NCI-H1048 (cell line): ENCODE data around the gene TLR2.
"Not testable (repeated sequence)": the region's sequence is repeated elsewhere in the genome, so short reads cannot be mapped to it uniquely, and the experiment has no call there.

Source experiments
- DNase-seq: peaks from one replicate; lab custom pipeline; 2025; lab: John Stamatoyannopoulos, UW

TLR2 gene

DNA sequence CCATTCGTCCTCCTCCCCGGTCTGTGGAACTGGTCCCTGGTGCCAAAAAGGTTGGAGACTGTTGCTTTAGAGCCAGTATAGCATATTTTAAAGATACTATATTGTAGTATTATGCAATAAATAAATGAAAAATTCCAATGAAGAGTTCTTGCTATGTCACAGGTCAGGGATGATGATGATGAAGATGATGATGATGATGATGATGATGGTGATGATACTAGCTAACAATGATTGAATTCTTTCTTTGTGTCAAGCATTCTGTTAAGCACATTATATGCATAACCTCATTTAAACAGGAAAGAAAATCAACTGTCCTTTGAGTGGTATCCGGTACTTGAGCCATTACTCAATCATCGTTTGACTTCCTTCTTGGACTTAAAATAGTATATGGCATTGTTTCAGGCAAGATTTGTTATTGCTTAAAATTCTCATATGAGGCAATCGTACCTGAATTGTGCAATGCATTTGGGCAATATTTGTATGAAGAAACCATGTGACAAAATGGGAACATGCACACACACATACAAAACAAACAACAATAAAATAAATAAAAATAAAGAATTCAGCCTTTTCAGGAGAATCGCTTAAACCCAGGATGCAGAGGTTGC is 22.8 kb upstream of the TLR2 start:
- DNase-seq: no peak

DNA sequence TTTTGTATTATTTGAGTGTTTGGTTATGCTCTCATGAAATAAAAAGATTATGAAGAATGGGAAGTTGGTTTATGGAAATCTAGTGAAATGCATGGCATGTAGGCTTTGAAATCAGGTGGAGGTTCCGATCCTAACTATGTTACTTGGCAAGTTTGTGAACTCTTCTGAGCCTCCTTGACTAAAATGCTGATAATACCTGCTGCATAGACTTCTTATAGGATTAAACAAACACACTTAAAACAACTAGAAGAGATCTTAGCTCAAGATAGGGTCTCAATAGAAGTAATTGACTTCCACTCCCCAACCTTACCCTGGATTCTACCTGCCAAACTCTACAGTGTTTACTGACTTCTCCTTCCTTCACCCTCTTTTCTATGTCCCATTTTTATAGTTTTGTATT is 22.2 kb upstream of the TLR2 start:
- DNase-seq: no peak

DNA sequence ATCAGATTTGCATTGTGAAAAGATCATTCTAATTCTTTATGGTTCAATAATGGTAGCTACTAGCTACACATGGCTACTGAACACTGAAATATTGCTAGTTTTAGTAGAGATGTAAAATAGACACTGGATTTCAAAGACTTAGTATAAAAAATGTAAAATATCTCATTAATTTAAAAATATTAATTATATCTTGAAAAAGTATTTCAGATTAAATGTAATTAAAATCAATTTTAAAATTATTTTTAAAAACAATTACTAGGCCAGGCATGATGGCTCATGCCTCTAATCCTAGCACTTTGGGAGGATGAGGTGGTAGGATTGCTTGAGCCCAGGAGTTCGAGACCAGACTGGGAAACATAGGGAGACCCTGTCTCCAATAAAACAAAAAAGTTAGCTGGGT is 20.4 kb upstream of the TLR2 start:
- no peak for DNase-seq

DNA sequence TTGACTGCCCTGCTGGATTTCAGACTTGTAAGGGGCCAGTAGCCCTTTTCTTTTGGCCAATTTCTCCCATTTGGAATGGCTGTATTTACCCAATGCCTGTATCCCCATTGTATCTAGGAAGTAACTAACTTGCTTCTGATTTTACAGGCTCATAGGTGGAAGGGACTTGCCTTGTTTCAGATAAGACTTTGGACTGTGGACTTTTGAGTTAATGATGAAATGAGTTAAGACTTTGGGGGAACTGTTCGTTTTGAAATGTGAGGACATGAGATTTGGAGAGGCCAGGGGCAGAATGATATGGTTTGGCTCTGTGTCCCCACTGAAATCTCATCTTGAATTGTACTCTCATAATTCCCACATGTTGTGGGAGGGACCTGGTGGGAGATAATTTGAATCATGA is 17.6 kb upstream of the TLR2 start:
- not testable (repeated sequence) for DNase-seq

DNA sequence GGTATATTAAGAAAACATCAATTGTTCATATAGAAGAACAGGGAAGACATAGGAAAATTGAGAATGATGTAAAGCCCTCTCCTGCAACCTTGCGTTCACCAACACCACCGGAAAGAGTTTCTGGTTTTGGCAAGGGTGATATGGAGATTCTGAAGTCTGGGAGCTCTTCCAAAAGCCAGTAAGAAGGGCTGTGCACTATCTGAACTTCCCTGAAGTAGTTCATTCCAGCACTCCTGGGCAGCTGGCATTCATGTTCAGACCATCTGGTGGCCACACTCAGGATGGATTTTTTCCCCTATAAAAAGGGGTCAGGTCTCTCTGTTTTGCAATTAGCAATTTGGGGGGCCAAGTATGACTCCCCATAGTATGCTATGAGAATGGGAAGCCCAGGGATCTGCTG is 15.4 kb upstream of the TLR2 start:
- DNase-seq: no peak

DNA sequence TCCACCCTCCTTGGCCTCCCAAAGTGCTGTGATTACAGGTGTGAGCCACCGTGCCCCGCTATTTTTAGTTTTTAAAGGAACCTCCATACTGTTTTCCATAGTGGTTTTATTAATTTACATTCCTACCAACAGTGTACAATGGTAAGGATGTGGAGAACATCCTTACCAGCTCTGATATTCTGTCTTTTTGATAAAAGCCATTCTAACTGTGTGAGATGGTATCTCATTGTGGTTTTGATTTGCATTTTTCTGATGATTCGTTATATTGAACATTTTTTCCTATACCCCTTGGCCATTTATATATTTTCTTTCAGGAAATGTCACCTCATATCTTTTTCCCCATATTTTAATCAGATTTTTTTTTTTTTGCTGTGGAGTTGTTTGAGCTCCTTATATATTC is 14.2 kb upstream of the TLR2 start:
- no peak for DNase-seq

DNA sequence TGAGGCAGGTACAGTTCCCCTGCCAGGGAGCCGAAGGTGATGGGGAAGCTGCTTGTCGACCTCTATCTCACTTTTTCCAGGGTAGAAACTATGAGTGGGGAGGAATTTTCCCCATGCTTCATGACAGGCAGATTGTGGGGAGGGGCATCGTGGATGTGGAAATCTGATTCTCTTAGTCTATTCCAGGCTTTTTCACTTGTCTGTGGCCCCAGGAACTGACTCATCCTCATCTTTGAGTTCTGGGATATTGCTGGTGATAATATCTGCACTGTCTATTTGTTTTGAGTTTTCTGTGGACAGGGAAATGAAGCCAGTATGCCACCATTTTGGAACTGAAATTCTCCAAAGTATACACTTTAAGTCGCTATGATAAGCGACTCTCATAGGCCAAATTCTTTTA is 7.6 kb upstream of the TLR2 start:
- no peak for DNase-seq

DNA sequence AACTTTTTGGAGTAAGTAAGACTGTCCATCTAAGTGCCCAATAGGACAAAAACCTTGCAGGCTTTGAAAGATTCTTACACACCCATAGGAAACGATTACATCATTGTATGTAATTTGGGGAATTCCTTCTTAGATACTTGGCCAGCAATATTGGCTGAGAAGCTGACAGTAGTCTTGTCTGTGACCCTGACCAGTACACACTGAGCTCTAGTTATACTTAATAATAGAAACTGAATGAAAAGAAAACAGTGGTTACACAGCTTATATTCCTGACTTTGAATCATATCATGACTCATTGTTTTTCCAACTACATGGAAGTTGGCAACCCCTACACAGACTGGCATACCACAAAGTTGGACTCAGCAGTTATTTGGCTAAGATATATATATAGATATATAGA is 7.1 kb upstream of the TLR2 start:
- DNase-seq: no peak

DNA sequence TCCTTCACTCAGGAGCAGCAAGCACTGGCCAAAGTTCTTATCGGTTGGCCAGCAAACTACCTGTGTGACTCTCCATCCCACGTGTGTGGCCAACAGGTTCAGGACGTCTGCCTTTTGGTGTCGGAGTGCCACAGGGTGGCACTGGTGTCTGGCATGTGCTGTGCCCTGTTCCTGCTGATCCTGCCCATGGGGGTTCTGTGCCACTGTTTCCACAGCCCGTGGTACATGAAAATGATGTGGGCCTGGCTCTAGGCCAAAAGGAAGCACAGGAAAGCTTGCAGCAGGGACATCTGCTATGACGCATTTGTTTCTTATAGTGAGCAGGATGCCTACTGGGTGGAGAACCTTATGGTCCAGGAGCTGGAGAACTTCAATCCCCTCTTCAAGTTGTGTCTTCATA is 4.6 kb upstream of the TLR2 start:
- no peak for DNase-seq

DNA sequence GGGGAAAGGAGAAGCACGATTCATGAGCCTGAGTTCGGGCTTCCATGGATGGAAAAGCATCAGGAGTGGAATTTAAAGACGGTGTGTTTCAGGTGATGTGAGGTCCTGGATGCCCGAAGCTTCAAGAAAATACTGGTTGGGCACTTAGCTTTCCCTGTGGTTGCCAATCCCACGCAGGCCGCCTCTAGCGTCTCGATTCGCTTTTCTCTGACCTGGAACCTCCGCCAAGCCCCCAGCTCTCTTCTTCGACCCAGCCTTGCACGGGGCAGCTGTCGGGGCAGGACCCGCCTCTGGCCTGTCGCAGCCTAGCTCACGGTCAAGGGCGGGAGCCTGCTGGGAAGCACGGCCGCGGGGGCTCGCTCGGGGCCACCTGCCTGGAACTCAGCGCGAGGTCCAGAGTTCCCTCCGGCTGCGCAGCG is 308 bp upstream of the TLR2 start:
- DNase-seq: no peak

DNA sequence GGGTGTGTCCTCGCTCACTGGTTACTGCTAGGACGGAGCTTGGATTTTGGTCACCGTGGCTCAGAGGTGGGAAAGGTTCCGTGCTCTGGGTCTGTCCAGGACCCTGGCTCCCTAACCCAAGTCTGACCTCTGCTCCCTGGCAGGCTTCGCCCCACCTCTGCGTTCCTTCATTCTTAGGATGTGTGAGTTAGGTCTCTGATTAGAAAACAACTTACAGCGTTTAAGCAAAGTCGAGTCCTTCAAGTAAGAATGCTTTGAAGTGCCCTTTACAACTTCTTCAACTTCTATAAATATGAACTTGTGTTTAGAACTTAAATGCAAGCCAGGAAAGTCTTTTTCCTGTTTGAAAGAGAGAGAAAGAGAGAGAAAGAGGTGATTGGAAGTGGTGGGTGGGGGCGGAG is 891 bp downstream of the TLR2 start:
- no peak for DNase-seq

DNA sequence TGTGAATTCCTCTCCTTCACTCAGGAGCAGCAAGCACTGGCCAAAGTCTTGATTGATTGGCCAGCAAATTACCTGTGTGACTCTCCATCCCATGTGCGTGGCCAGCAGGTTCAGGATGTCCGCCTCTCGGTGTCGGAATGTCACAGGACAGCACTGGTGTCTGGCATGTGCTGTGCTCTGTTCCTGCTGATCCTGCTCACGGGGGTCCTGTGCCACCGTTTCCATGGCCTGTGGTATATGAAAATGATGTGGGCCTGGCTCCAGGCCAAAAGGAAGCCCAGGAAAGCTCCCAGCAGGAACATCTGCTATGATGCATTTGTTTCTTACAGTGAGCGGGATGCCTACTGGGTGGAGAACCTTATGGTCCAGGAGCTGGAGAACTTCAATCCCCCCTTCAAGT is 20.4 kb downstream of the TLR2 start:
- DNase-seq: no peak

DNA sequence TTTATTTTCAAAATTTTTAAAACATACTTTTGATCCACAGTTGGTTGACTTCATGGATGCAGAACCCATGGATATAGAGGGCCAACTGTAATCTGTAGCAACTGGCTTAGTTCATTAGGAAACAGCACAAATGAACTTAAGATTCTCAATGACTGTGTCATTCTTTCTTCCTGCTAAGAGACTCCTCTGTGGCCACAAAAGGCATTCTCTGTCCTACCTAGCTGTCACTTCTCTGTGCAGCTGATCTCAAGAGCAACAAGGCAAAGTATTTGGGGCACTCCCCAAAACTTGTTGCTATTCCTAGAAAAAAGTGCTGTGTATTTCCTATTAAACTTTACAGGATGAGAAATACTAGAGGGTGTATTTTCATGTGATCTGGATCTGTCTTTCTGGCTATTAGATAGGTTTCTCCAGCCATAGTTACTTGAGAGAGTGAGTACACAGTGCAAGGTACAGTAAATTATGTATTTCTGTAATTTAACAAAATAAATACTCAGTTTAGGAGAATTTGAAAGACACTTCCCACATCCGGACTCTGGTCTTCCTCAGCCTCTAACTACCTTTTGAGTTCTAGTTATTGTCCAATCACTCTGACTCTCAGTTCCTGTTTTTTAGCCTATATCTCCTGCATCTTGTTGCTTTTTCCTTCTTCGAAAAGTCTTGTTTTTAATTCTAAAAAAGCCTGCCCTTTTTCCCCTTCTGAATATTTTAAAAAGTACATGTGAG is 21.8 kb downstream of the TLR2 start:
- DNase-seq: no peak

DNA sequence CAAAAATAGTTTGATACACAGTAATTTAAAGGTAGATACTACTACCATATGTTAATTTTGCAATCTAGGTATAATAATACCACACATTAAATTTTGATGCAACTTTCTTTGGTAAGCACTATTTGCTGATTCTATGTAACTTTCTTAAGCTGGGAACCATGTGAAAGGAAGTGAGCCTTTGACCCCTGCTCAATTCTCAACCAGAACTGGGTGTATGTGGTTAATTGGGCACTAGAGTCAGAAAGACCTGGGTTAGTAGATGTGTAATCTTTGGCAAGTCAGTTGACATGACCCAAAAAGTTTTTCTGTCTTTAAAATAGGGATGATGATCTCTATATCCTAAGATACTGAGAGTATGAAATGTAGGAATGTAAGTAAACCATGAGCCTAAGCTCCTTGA is 22.4 kb downstream of the TLR2 start:
- DNase-seq: no peak

DNA sequence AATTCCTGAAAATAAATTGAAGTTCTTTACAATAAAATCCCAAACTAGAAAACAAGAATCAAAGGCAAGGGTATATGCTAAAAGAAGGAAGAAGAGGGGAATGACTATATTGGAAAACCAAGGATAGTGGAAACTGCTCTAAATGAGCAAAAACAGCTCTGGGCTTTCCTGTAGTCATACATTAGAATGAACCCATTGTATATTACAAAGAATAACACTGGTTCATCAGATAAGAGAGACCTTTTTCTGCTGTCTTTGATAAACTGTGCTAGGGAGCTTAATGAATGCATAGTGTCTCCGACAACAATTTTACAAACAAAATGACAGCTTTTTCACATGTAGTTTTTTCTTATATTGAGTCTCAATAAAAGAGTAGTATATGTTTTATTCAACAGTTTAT is 26.6 kb downstream of the TLR2 start:
- no peak for DNase-seq

DNA sequence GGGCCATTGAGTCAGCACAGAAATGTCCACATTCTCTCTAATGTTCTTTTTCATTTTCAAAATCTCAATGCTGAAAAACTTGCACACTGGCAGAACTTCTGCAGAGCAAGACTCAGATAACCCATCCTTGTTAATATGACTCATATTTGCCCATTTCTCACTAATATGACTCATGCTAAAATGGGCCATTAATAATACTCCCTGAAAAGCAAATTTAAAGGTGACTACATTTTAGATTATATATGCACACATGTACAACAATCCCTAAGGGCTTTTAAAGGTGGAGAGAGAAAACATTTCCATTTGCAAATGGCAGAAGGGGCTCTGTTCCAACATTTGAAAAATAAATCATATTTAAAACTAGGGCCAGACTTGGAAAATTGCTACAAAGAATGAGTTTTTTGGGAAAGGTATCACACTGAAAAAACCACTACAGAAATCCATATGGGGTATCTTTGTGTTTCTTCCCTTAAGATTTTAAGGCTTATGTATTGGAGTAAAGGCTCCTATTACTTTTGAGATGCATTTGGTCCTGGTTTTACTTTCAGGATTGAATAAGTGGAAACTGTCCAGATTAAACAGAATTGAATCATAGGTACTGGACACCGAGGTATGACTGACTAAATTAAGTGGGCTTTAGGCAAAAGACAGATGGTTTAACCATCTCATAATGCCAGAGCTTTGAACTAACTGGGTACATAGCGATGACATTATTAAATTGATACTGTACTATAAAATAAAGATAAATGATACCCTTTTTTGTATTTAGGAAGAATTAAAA is 30.0 kb downstream of the TLR2 start:
- no peak for DNase-seq

DNA sequence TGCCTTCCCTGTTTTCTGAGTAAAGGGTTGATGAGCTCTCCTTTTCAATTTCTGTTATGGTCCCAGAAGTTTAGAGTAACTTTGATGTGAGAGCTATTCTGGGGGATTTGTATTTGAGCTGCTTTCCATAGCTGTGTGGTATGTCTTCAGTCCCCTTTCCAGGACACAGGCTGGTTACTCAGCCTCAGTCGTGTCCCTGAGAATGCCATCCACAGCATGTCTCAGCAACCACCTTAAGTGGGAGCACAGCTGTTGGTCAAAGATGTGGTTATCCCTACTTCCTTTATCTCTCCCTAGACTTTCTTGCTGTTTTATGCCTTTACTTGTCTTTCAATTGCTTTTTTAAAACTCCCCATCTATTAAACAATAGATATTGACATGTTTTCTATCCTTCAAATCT is 38.0 kb downstream of the TLR2 start:
- no peak for DNase-seq

DNA sequence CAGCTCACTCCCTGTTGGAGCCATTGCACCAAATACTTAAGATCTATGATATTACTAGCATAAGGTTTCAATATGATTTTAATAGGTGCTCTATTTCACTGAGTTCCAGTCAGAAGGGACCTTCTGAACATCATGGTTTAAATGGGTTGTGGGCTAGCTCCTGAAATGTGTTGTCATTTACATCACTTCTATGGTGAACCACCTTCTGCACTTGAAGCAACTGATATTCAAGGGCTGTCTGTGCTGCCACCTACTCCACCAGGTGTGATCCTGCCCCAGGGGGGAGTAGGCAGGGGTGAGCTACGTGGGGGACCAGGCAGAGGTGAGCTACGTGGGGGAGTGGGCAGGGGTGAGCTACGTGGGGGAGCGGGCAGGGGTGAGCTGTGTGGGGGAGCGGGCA is 40.5 kb downstream of the TLR2 start:
- DNase-seq: no peak

DNA sequence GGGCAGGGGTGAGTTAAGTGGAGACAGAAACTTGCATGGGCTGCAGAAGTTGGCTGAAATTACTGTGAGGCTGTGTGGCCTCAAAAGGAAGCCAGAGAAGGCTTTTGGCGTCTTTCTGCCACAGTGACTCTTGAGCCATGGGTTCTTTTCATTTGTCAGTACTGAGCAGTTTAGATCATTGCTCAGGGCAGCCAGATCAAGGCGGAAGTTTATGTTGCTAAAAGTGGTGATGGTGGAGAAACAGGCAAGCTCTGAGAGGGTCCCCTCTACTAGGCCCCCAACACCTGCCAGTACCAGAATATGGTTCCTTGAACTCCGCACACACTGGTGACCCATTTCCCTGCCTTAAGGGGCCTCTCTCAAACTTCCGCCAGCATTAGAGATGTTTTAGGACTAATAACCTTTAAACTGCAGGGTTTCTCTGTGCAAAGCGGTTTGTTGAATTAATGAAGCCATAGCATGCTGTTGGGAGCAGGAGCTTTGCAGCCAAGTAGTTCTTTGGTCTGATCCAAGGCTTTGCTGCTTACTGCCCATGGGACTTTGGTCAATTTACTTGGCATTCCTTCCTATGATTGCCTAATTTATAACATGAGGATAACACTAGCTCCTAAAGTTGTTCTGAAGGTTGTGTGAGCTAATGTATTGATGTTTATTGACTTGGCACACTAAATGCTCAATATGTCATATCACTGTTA is 41.2 kb downstream of the TLR2 start:
- no peak for DNase-seq

DNA sequence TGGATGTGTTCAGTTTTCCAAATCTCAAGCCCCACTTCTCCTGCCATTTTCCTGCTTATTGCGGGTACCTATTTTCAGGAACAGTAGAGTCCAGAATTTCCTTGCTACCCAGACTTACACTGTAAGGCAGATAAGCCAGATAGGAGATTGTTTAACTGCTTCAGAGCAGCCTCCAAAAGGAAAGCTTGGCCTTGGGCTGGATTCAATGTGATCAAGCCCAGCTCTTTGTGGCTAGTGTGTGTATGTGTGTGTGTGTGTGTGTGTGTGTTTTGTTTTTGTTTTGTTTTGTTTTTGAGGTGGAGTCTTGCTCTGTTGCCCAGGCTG is 41.7 kb downstream of the TLR2 start:
- no peak for DNase-seq

DNA sequence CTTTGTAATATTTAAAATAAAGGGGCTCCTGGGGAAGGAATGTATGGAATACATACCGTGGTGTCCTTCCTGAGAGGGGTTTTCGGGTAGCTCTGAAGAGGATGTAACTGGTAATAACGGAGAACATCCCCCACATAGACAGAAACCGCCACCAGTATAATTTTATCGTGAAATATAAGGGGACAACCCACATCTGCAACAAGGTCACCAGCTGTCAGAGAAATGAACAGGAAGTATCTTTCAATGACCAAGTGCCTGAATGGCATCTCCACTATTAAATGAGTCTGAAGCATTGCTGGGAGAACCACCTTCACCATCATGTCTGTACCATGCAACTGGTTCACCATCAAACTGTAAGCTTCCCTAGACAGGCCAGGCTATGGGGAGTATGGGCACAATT is 44.1 kb downstream of the TLR2 start:
- no peak for DNase-seq

DNA sequence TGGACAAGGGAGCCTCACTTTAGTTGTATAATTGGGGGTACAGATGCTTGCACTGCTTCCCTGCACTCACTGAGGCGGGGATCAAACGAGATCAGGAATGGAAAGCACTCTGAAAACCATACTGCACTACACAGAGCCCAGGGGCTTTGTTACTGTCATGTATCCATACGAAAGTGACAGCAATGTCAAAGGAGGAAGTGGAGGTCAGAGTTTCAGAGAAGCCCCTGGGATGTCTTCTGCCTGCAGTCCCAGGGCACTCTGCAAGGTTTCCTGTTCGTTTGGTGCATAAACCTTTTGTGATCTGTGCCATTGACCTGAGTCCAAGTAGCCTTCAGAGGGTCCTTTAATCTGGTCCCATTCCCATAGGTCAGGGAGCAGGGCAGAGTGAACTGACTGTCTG is 44.6 kb downstream of the TLR2 start:
- DNase-seq: no peak

DNA sequence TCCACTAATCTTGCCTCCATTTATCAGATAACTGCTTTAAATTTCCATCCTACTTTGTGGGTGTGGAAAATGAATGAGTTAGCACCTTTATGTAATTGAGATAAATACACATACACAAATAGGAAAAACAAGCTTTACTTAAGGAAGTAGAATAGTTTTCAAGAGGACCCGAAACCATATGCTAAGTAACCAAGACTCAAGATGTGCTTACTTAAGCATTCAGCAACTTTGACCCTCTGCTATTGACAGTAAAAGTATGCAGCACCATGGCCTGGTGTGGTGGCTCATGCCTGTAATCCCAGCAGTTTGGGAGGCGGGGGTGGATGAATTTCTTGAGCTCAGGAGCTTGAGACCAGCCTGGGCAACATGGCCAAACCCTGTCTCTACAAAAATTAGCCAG is 45.8 kb downstream of the TLR2 start:
- no peak for DNase-seq
